Measurements from ENCODE around the gene KISS1R.

KISS1R gene

GRCh38 chr19:928471-929202 lies 11.5 kb downstream of the KISS1R start:
- Mint-ChIP-seq H3K36me3 (peaks cover 33 to 37% of the 10 kb centered on the region in 2 donors), H3K4me3 (no peak overlapping the region), H3K27me3 (no peaks in the 10 kb centered on the region), H3K4me1 (peaks cover 22 to 48% of the 10 kb centered on the region in 2 donors), H3K27ac (no peak overlapping the region), H3K9me3 (no peaks in the 10 kb centered on the region)
- DNase-seq (no peak), ATAC-seq (replicated peaks) (no peak)

- Mint-ChIP-seq H3K4me1 (peaks cover 19 to 50% of the 10 kb centered on the region in 2 donors), H3K27ac (no peak overlapping the region), H3K4me3 (no peak overlapping the region), H3K36me3 (peaks cover 33 to 40% of the 10 kb centered on the region in 2 donors), H3K9me3 (no peaks in the 10 kb centered on the region), H3K27me3 (no peaks in the 10 kb centered on the region)
- no peak for ATAC-seq (replicated peaks)
- DNase-seq, result no peak
Observed at GRCh38 chr19:929203-929890, 12.2 kb downstream of the KISS1R start.

- Mint-ChIP-seq H3K27ac (no peak overlapping the region), H3K27me3 (no peaks in the 10 kb centered on the region), H3K9me3 (no peaks in the 10 kb centered on the region), H3K4me1 (peaks cover 17 to 50% of the 10 kb centered on the region in 2 donors), H3K36me3 (peaks cover 33 to 42% of the 10 kb centered on the region in 2 donors), H3K4me3 (no peak overlapping the region)
- DNase-seq (no peak), ATAC-seq (replicated peaks) (no peak)
Observed at GRCh38 chr19:929891-930258, 12.7 kb downstream of the KISS1R start.

- H3K36me3 Mint-ChIP-seq, result peaks cover 40 to 51% of the 10 kb centered on the region in 2 donors
- peak overlapping the region; percentile 86 for H3K27ac Mint-ChIP-seq
- peaks cover 21 to 64% of the 10 kb centered on the region in 2 donors for H3K4me1 Mint-ChIP-seq
- peak overlapping the region; percentile 64 to 75 for H3K4me3 Mint-ChIP-seq
- H3K9me3 Mint-ChIP-seq, result no peaks in the 10 kb centered on the region
- ATAC-seq (replicated peaks) (no peak), DNase-seq (no peak)
- H3K27me3 Mint-ChIP-seq, result no peaks in the 10 kb centered on the region
Observed at GRCh38 chr19:931860-932647, 14.9 kb downstream of the KISS1R start.

GRCh38 chr19:932648-933552 lies 15.8 kb downstream of the KISS1R start:
- H3K9me3 Mint-ChIP-seq, result peaks cover 0 to 2% of the 10 kb centered on the region in 2 donors
- H3K27ac Mint-ChIP-seq, result peak overlapping the region; percentile 93
- peak overlapping the region; percentile 81 for H3K4me3 Mint-ChIP-seq
- DNase-seq (no peak), ATAC-seq (replicated peaks) (peak; percentile 48 to 58)
- no peaks in the 10 kb centered on the region for H3K27me3 Mint-ChIP-seq
- H3K36me3 Mint-ChIP-seq, result peaks cover 48 to 56% of the 10 kb centered on the region in 2 donors
- peaks cover 25 to 68% of the 10 kb centered on the region in 2 donors for H3K4me1 Mint-ChIP-seq

- ATAC-seq (replicated peaks) (no peak), DNase-seq (no peak)
- H3K4me1 Mint-ChIP-seq, result peaks cover 28 to 67% of the 10 kb centered on the region in 2 donors
- no peaks in the 10 kb centered on the region for H3K27me3 Mint-ChIP-seq
- peaks cover 52 to 62% of the 10 kb centered on the region in 2 donors for H3K36me3 Mint-ChIP-seq
- H3K9me3 Mint-ChIP-seq, result peaks cover 0 to 2% of the 10 kb centered on the region in 2 donors
- peak overlapping the region; percentile 81 for H3K4me3 Mint-ChIP-seq
- peak overlapping the region; percentile 93 for H3K27ac Mint-ChIP-seq
Observed at GRCh38 chr19:933553-933882, 16.4 kb downstream of the KISS1R start.

- no peaks in the 10 kb centered on the region for H3K27me3 Mint-ChIP-seq
- ATAC-seq (replicated peaks) (no peak), DNase-seq (no peak)
- H3K36me3 Mint-ChIP-seq, result peaks cover 53 to 59% of the 10 kb centered on the region in 2 donors
- peak overlapping the region in 1 of 2 donors; percentile 81 for H3K4me3 Mint-ChIP-seq
- H3K27ac Mint-ChIP-seq, result peak overlapping the region; percentile 62
- peaks cover 0 to 2% of the 10 kb centered on the region in 2 donors for H3K9me3 Mint-ChIP-seq
- H3K4me1 Mint-ChIP-seq, result peaks cover 28 to 66% of the 10 kb centered on the region in 2 donors
Observed at GRCh38 chr19:934197-934840, 17.2 kb downstream of the KISS1R start.

GRCh38 chr19:934865-935479 lies 17.8 kb downstream of the KISS1R start:
- Mint-ChIP-seq H3K9me3 (peaks cover 0 to 2% of the 10 kb centered on the region in 2 donors), H3K36me3 (peaks cover 56 to 62% of the 10 kb centered on the region in 2 donors), H3K27me3 (no peaks in the 10 kb centered on the region), H3K27ac (no peak overlapping the region), H3K4me1 (peaks cover 32 to 70% of the 10 kb centered on the region in 2 donors), H3K4me3 (peak overlapping the region in 1 of 2 donors; percentile 25)
- DNase-seq (no peak), ATAC-seq (replicated peaks) (no peak)

GRCh38 chr19:936175-936546 lies 19.0 kb downstream of the KISS1R start:
- ATAC-seq (replicated peaks), result no peak
- Mint-ChIP-seq H3K4me3 (no peak overlapping the region), H3K4me1 (peaks cover 37 to 77% of the 10 kb centered on the region in 2 donors), H3K9me3 (peaks cover 0 to 2% of the 10 kb centered on the region in 2 donors), H3K27ac (no peak overlapping the region), H3K36me3 (peaks cover 52 to 58% of the 10 kb centered on the region in 2 donors), H3K27me3 (no peaks in the 10 kb centered on the region)
- no peak for DNase-seq

- Mint-ChIP-seq H3K4me3 (peak overlapping the region; percentile 34 to 59), H3K9me3 (peaks cover 0 to 2% of the 10 kb centered on the region in 2 donors), H3K27ac (peak overlapping the region; percentile 89), H3K27me3 (no peaks in the 10 kb centered on the region), H3K36me3 (peaks cover 53 to 57% of the 10 kb centered on the region in 2 donors), H3K4me1 (peaks cover 40 to 83% of the 10 kb centered on the region in 2 donors)
- ATAC-seq (replicated peaks) (peak; percentile 73 to 79), DNase-seq (peak; percentile 74)
Observed at GRCh38 chr19:937259-937694, 20.1 kb downstream of the KISS1R start.

- H3K4me3 Mint-ChIP-seq, result peak overlapping the region in 1 of 2 donors; percentile 22
- ATAC-seq (replicated peaks) (no peak), DNase-seq (no peak)
- no peaks in the 10 kb centered on the region for H3K27me3 Mint-ChIP-seq
- peaks cover 52 to 59% of the 10 kb centered on the region in 2 donors for H3K36me3 Mint-ChIP-seq
- H3K4me1 Mint-ChIP-seq, result peaks cover 37 to 76% of the 10 kb centered on the region in 2 donors
- H3K27ac Mint-ChIP-seq, result peak overlapping the region; percentile 89
- peaks cover 0 to 3% of the 10 kb centered on the region in 2 donors for H3K9me3 Mint-ChIP-seq
Observed at GRCh38 chr19:938233-938923, 21.2 kb downstream of the KISS1R start.

- ATAC-seq (replicated peaks) (no peak), DNase-seq (no peak)
- Mint-ChIP-seq H3K4me3 (peak overlapping the region; percentile 75 to 86), H3K36me3 (peaks cover 57 to 61% of the 10 kb centered on the region in 2 donors), H3K27me3 (no peaks in the 10 kb centered on the region), H3K27ac (peak overlapping the region; percentile 94), H3K4me1 (peaks cover 37 to 71% of the 10 kb centered on the region in 2 donors), H3K9me3 (peaks cover 0 to 5% of the 10 kb centered on the region in 2 donors)
Observed at GRCh38 chr19:939439-939838, 22.3 kb downstream of the KISS1R start.

Measured in stimulated activated naive B cell treated with anti-CD40 and anti-IgM and Interleukin-4, amounts not matched to agents 10 μg/mL and 1 μg/mL and 100 μg/mL, for 72 hours (primary cell).